HG03066 (cell line): ENCODE measurements around the gene ZFAND3.

Experiments used
- ATAC-seq: cut with Tn5 transposase; IDR thresholded peaks from one replicate; pipeline ENCODE4 v1.9.1; 2021; ENCODE audit warnings: low read depth; ENCODE audit not compliant: unreplicated experiment

ZFAND3 gene

DNA sequence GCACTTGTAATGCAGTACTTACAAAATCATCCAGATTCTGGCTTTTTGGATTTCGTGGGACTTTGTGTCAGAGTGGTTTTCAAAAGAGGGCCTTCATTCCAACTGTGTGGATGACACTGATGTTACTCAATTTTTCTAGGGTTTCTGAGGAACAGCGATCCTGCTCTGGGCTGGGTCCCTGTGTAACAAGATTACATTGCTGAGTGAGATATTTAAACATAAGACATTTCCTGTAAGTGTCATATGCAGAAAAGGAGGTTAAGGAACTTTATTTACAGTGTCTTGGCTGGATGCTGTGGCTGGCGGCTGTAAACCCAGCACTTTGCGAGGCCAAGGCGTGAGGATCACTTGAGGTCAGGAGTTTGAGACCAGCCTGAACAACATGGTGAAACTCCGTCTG is 6.7 kb downstream of the ZFAND3 start:
- no peak for ATAC-seq

- no peak for ATAC-seq
Measured at GRCh38 chr6:37826993-37827392, 7.5 kb downstream of the ZFAND3 start.

DNA sequence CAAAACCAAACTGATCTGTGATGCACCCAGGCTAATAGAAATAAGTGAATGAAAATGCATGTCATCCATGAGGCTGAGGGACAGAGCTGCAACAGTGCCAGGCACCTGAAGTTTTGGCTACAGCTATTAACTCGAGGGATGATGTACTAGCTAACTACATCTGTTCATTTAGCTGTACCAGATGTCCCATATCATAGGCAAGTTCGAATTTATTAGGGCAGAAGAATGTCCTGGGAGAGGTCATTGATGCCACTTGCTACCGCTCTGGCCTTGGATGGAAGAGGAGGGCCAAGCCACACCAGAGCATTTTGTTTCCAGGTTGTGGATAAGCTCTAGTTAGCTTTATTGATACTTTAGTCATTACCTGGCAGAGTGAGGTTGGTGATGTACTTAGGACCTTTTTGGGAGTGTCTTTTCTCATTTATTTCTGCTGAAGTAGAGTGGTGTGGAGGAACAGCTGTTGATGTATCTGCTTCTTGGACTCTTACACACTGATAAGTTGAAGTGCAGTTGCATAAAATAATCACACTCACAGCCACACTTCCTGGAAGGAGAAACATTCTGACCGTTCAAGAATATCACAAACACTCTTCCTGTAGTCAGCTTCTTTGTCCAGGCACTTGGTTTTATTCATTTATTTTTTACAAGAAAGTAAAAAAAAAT is 8.2 kb downstream of the ZFAND3 start:
- no peak for ATAC-seq

DNA sequence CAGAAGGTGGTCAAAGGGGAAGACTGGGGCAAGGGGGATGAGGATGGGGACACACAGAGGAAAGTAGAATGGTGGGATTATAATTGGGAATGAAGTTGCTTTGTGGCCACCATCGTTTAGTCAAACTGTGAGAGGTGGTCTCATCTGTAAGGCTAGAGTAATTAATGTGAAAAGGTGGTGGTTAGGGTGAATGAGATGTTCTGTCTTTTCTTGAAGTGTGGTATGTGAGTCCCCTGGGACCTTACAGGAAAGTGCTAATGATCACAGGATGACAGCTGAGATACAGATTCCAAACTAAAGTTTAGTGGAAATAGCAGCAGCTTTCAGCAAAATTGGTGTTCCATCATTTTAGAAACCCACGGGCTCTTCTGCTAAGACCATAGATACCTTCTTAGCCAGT is 10.7 kb downstream of the ZFAND3 start:
- no peak for ATAC-seq

- ATAC-seq = no peak
Measured at GRCh38 chr6:37831457-37831856, 11.9 kb downstream of the ZFAND3 start.

DNA sequence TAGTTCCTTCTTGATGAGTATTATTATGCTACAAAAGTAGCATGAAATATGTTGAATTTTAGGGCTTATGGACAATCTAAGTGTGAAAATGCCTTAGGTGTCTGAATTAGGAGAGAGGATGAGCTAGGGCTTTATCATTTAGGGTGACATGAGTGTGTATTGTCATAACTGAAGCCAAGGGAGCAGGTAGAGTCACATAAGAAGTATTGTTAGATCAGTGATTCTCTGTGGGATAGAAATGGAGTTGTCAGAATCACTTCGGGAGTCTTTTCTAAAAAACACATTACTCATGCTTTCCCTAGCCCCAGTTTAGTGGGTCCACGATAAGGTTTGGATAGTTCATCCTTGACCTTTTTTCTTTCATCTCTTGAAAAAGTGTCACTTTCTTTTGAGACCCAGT is 16.4 kb downstream of the ZFAND3 start:
- ATAC-seq = no peak

DNA sequence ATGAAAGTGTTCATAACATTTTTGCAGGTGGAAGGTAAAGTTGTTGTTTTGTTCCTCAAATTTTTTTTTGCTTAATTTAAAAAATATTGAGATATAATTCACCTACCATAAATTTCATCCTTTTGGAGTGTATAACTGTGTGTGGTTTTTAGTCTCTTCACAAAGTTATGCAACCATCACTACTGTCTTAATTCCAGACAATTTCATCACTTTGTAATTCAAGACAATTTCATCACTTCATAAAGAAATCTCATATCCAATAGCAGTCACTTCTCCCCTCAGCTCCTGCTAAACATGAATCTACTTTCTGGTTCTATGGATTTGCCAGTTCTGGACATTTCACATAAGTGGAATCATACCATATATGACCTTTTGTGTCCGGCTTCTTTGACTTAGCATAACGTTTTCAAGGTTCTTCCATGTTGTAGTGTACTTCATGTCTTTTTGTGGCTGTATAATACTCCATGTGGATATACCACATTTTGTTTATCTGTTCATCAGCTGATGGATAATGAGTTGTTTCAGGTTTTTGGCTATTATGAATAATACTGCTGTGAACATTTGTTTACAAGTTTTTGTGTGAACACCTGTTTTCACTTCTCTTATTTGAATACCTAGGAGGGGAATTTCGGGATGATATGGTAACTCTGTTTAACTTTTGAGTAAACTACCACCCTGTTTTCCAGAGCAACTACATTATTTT is 18.8 kb downstream of the ZFAND3 start:
- ATAC-seq = no peak

DNA sequence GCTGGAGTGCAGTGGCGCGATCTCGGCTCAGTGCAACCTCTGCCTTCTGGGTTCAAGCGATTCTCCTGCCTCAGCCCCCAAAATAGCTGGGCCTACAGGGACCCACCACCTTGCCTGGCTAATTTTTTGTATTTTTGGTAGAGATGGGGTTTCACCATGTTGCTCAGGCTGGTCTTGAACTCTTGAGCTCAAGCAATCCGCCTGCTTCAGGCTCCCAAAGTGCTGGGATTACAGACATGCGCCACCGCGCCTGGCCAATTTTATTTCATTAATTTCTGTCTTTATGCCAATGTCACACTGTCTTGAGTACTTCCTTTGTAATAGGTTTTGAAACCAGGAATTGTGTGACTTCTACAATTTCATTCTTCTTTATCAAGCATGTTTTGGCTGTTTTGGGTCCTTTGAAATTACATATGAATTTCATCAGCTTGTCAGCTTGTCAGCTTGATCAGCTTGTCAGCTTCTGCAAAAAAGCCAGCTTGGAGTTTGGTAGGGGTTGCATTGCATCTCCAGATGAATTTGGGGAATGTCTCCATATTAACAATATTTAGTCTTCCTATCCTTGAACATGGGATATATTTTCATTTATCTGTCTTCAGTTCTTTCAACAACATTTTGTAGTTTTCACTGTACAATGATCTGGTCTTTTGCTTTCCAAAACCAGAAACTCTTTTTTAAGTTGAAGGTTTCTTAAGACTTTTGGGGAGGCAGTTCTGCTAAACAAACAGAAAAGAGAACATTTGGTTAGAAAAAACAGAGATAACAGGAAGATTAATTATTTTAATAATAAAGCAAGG is 20.8 kb downstream of the ZFAND3 start:
- no peak for ATAC-seq

- no peak for ATAC-seq
Measured at GRCh38 chr6:37840940-37841300, 21.4 kb downstream of the ZFAND3 start.

- ATAC-seq = no peak
Measured at GRCh38 chr6:37845026-37845911, 25.7 kb downstream of the ZFAND3 start.

GRCh38 chr6:37845930-37846329 is 26.4 kb downstream of the ZFAND3 start:
- ATAC-seq = no peak

DNA sequence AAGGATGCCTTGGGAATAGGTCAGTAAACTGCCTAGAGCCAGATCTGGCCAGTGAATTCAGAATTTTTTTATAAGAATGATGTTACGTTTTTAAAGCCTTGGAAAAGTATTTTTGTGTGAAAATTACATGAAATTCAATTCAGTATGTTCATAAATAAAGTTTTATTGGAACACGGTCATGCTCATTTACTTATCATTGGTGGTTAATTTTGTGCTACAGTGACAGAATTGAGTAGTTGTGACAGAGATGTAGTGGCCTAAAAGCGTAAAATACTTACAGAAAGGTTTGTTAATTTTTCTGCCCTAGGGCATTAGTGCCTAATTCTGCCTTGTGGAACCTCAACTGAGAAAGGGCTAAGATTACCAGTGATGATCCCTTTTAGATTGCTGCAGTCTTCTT is 28.2 kb downstream of the ZFAND3 start:
- no peak for ATAC-seq

- ATAC-seq = no peak
Measured at GRCh38 chr6:37848371-37848770, 28.8 kb downstream of the ZFAND3 start.

DNA sequence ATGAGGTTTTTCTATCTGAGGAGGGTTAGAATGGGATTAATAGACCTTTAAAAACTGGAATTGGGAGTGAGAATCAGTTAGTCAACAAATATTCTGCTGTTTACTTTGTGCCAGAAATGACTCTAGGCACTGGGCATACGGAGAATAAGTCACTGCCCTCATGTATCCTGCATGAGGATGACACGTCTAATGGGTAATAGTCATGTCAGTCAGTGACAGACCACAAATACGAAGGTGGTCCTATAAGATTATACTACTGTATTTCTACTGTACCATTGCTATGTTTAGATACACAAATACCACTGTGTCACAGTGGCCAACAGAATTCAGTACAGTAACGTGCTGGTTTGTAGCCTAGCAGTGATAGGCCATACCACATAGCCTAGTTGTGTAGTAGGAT is 30.7 kb downstream of the ZFAND3 start:
- no peak for ATAC-seq

DNA sequence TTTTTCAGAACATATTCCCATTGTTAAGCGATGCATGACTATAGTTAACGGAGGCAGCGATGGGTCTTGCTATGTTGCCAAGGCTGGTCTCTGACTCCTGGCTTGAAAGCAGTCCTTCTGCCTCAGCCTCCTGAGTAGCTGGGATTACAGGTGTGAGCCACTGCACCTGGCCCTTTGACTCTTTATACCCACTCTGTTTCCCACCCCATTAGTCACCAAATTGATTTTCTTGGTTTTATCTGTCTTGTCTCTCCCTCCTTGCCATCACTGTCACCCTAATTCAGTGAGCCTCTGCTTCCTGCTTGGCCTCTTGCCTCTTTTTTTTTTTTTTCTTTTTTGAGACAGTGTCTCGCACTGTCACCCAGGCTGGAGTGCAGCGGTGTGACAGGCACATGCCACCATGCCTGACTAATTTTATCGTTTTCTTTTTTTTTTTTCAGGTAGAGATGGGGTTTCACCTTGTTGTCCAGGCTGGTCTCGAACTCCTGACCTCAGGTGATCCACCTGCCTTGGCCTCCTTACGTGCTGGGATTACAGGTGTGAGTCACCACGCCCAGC is 31.3 kb downstream of the ZFAND3 start:
- no peak for ATAC-seq

GRCh38 chr6:37851997-37852524 is 32.5 kb downstream of the ZFAND3 start:
- no peak for ATAC-seq

DNA sequence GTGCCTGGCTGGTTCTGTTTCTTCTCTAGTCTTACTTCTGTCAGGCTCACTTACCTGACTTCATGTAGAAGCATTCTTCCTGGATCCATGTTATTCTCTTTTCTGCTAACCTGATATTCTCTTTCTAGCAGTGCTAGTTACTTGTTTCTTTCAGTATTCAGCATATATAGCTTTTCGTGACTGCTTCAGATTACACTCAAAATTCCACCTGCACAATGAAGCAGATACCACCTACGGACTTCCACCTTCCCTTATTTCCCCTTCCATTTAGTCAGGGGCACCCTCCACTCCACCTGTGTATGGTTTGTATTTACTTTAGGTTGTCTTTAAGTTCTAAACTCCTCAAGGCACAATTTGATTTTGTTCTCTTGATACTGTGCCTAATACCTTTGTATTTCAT is 36.8 kb downstream of the ZFAND3 start:
- no peak for ATAC-seq

GRCh38 chr6:37858363-37858762 is 38.8 kb downstream of the ZFAND3 start:
- no peak for ATAC-seq

GRCh38 chr6:37860226-37860839 is 40.8 kb downstream of the ZFAND3 start:
- no peak for ATAC-seq

GRCh38 chr6:37861452-37861851 is 41.9 kb downstream of the ZFAND3 start:
- no peak for ATAC-seq
